Superior temporal gyrus (tissue), 1 donor: Measurements from ENCODE around the gene CSF1.
A peak's percentile ranks its signal among the peaks of the same experiment; 100 is the strongest.
"Not testable (repeated sequence)": the region's sequence is repeated elsewhere in the genome, so short reads cannot be mapped to it uniquely, and the experiment has no call there.

Experiments used
- DNase-seq: peaks from one replicate; pipeline ENCODE4 v3.0.0-alpha.2; 2016; ENCODE audit errors: extremely low spot score

The CSF1 gene

DNA sequence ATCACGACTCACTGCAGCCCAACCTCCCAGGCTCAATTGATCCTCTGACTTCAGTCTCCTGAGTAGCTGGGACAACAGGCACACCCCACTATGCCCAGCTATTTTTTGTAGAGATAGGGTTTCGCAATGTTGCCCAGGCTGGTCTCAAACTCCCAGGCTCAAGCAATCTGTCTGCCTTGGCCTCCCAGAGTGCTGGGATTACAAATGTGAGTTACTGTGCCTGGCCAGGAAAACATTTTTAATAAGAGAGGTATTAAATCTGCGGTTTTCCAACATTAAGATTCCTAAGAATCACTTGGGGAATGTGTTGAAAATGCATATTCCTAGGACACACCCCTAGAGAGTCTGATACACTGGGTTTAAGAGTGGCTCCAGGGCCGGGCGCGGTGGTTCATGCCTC lies 8.7 kb downstream of the CSF1 start:
- DNase-seq, result no peak

DNA sequence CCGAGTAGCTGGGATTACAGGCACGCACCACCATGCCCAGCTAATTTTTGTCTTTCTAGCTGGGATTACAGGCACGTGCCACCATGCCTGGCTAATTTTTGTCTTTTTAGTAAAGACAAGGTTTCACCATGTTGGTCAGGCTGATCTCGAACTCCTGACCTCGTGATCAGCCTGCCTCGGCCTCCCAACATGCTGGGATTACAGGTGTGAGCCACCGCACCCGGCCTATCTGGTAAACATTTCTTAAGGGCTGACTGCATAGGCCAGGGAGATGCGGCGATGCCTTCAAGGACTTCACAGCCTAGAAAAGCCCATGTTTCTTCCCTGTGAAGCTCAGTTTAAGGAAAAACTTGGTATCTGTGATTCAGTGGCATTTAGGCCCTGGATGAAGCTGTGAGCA lies 9.7 kb downstream of the CSF1 start:
- DNase-seq, result not testable (repeated sequence)

DNA sequence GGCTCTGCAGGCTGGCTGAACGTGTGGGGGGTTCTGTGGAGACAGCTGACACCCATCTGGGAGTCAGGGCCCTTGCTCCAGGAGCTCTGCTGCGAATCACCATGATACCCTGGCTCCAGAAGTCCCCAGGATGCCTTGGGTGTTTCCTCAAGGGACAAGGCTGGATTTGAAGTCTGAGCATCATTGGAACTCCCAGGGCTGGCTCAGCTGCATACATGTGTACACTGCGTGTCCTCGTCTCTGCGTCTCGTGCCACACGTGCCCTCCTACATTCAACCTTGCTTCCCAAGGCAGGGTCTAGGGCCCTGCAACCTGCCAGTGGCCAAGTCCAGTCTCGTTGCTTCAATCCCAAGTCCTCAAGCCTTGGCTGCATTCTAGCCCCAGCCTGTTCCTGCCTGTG lies 11.7 kb downstream of the CSF1 start:
- DNase-seq, result no peak

DNA sequence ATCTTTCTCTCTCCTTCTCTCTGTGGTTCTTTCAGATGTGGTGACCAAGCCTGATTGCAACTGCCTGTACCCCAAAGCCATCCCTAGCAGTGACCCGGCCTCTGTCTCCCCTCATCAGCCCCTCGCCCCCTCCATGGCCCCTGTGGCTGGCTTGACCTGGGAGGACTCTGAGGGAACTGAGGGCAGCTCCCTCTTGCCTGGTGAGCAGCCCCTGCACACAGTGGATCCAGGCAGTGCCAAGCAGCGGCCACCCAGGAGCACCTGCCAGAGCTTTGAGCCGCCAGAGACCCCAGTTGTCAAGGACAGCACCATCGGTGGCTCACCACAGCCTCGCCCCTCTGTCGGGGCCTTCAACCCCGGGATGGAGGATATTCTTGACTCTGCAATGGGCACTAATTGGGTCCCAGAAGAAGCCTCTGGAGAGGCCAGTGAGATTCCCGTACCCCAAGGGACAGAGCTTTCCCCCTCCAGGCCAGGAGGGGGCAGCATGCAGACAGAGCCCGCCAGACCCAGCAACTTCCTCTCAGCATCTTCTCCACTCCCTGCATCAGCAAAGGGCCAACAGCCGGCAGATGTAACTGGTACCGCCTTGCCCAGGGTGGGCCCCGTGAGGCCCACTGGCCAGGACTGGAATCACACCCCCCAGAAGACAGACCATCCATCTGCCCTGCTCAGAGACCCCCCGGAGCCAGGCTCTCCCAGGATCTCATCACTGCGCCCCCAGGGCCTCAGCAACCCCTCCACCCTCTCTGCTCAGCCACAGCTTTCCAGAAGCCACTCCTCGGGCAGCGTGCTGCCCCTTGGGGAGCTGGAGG lies 12.7 kb downstream of the CSF1 start:
- DNase-seq, result no peak

DNA sequence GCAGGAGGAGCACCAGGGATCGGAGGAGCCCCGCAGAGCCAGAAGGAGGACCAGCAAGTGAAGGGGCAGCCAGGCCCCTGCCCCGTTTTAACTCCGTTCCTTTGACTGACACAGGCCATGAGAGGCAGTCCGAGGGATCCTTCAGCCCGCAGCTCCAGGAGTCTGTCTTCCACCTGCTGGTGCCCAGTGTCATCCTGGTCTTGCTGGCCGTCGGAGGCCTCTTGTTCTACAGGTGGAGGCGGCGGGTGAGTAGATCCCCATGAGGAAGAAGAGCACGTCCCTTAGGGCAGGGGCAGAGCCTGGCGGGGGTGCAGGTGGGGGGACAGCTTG lies 13.3 kb downstream of the CSF1 start:
- no peak for DNase-seq

DNA sequence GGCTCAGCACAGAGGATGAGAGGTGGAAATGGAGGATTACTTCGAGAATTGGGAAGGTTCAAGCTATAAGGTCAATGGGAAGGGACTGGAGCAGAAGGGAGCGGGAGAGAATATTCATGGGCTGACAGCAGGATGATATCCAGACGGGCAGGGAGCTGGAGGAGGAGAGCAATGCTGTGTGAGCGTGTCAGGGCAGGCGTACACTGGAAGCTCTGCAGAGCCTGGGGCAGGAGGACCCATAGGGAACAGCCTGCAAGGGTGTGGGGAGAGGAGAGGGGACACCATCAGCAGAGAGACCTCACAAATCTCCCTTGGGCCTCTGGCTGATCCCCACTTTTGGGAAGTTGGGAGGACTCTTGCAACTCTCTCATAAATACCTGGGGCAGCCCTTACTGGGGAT lies 13.7 kb downstream of the CSF1 start:
- DNase-seq, result no peak

DNA sequence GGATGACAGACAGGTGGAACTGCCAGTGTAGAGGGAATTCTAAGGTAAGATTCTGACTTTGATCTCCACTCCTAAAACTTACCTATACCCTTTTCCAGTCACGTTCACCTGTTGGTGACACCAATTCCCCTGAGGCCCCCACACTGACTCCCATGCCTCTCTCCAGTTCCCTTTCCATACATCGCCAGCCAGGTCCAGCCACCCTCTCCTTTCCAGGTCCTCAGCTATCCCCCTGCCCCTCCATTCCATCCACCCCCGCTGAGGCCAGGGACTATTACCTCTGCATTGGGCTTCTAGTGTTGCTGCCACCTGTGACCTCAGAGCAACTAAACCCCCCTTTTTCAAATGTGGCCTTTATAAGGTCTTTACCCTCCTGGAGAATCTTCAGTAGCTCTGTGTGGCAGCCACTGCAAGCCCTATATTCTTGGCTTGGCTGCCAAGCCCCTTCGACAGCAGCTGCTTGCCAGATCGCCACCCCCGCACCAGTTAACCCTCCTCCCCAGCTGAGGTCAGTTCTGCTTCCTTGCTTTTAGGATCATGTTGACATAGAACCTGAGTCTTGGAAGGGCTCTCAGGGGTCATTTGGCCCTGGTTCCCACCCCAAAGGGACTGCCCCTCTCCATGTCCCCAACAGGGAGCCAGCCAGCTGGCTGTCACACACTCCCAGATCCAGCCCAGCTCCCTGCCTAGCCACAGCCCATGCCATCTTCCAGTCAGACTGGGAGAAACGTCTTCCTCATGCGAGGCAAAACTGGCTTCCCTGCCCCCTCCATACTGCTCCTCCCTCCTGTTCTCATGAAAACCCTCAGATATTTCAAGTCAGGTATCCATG lies 14.7 kb downstream of the CSF1 start:
- DNase-seq, result no peak

DNA sequence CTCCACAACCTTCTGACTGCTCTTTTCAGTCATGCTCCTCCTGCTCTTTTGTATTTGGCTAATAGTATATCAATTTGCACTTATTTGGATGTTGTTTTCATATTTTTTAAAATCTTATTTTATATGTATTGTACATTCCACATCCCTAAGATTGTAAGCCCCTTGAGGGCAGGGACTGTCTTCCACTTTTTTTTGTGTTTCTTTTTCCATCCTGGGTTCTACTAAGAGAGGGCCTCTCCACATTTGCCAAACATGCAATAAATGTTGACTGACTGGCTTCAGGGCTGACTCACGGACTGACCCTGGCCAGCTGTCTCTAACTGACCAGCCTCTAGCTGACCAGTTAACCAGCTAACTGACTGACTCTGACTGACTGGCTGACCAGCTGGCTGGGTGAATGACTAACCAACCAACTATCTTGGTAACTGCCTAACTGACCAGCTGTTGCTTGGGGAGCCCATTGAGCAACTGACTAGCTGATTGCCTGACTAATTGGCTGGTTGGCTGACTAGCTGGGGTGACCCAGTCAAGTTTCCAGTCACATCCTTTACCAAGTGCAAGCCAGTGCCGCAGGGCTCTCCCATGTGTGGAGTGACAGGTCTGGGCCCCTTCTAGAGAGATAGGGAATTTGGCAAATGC lies 16.1 kb downstream of the CSF1 start:
- no peak for DNase-seq

DNA sequence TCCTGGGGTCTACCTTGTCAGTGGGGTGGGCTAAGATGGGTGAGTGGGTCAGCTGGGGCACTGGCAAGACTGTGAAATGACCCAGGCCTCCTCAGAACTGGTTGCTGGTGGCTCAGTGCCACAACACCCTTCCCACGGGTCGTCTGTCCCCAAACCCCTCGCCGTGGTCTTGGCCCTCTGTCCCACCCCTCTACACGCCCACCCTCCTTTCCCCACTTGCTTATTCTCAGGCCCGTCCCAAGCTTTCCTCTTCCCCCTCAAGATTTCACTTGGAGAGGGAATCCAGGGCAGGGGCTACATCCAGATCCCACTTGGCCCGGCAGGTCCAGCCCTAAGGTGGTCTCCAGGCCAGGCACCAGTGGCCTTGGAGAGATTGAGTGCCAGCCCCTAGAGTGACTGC lies 16.7 kb downstream of the CSF1 start:
- no peak for DNase-seq

DNA sequence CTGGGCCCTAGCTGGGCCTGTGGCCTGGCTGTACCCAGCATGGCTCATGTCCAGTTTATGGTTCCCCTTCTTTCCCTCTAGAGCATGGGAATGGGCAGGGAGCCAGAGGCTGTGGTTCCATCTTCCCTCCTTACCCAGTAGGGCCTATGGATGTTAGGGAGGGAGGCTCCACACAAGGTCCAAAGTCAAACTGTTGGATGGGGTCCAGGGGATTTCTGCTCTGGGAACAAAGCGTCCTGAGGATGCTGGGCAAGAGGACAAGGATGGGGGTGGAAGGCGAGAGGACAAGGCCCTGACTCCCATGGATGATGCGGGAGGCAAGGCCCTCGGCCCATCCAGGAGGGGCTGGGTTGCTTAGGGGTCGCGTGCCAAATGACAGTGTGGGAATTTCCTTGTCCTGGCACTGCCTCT lies 17.3 kb downstream of the CSF1 start:
- DNase-seq, result peak; percentile 49

DNA sequence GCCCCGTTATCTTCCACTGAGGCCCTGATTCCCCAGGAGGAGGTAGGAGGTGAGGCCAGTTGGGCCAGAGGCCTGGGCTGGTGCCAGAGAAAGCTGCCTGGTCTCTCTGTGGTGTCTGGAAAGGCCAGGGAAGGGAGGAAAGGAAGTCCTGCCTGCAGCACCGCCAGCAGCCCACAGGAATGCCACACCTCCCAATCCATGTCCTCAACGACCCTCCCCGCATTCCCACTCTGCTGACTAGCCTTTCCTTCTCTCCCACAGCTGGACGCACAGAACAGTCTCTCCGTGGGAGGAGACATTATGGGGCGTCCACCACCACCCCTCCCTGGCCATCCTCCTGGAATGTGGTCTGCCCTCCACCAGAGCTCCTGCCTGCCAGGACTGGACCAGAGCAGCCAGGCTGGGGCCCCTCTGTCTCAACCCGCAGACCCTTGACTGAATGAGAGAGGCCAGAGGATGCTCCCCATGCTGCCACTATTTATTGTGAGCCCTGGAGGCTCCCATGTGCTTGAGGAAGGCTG lies 18.0 kb downstream of the CSF1 start:
- no peak for DNase-seq

DNA sequence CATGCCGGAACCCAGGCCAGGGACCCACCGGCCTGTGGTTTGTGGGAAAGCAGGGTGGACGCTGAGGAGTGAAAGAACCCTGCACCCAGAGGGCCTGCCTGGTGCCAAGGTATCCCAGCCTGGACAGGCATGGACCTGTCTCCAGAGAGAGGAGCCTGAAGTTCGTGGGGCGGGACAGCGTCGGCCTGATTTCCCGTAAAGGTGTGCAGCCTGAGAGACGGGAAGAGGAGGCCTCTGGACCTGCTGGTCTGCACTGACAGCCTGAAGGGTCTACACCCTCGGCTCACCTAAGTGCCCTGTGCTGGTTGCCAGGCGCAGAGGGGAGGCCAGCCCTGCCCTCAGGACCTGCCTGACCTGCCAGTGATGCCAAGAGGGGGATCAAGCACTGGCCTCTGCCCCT lies 18.5 kb downstream of the CSF1 start:
- no peak for DNase-seq

DNA sequence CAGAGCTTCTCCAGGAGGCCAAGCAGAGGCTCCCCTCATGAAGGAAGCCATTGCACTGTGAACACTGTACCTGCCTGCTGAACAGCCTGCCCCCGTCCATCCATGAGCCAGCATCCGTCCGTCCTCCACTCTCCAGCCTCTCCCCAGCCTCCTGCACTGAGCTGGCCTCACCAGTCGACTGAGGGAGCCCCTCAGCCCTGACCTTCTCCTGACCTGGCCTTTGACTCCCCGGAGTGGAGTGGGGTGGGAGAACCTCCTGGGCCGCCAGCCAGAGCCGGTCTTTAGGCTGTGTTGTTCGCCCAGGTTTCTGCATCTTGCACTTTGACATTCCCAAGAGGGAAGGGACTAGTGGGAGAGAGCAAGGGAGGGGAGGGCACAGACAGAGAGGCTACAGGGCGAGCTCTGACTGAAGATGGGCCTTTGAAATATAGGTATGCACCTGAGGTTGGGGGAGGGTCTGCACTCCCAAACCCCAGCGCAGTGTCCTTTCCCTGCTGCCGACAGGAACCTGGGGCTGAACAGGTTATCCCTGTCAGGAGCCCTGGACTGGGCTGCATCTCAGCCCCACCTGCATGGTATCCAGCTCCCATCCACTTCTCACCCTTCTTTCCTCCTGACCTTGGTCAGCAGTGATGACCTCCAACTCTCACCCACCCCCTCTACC lies 19.1 kb downstream of the CSF1 start:
- no peak for DNase-seq

DNA sequence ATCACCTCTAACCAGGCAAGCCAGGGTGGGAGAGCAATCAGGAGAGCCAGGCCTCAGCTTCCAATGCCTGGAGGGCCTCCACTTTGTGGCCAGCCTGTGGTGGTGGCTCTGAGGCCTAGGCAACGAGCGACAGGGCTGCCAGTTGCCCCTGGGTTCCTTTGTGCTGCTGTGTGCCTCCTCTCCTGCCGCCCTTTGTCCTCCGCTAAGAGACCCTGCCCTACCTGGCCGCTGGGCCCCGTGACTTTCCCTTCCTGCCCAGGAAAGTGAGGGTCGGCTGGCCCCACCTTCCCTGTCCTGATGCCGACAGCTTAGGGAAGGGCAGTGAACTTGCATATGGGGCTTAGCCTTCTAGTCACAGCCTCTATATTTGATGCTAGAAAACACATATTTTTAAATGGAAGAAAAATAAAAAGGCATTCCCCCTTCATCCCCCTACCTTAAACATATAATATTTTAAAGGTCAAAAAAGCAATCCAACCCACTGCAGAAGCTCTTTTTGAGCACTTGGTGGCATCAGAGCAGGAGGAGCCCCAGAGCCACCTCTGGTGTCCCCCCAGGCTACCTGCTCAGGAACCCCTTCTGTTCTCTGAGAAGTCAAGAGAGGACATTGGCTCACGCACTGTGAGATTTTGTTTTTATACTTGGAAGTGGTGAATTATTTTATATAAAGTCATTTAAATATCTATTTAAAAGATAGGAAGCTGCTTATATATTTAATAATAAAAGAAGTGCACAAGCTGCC lies 19.8 kb downstream of the CSF1 start:
- no peak for DNase-seq

DNA sequence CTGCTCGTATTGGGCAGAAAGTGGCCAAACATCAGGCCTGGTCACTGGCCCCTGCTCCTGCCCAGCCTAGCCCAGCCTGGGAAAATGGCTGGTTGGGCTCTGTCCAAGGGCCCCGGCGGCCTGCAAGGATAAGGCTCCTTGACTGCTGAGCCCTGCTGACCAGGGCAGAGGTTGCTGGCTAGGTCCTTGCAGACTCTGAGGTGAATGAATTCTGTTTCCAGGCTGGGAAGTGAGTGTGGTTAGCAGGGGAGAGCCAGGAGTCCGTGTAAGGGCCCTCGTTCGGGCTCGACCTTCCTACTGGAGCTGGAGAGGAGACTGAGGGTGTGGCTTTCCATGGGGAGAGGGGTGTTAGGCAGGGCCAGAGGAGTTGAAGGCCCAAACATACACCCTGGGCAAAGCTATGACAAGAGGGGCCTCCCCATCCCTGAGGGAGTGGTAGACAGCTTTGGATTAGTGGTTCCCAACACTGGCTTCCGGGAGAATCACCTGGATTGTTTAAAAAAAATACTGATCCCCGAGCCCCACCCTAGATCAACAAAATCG lies 20.6 kb downstream of the CSF1 start:
- DNase-seq, result no peak

DNA sequence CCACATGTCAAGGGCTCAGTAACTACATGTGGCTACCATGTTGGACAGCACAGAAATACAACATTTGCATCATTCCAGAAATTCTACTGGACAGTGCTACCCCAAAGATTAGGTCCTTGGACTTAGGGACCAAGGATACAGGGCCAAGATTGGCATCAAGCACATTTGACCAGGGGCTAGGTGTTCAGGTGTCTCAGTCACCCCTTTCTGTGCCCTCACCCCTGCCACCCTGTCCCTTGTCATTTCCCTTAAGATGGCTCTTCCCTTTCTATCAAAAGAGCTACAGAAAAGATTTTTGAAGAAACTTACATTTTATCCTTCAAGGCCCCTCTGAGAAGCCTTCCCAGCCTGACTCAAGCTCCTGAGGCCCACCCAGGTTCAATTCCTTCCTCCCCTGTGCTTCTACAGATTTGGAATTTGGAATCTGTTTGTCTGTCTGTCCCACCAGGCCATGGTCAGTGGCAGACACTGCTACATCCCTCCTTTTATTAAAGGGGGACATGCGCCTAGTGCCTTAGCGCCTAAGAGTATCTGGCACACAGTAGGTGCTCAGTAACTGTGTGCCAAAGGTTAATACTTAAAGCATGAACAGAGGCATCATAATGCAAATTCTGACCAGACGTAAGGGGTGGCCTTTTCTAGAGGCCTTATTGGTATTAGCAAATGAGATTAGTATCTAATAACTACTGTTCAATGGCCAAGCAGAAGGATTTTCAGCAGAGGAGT lies 21.4 kb downstream of the CSF1 start:
- no peak for DNase-seq

DNA sequence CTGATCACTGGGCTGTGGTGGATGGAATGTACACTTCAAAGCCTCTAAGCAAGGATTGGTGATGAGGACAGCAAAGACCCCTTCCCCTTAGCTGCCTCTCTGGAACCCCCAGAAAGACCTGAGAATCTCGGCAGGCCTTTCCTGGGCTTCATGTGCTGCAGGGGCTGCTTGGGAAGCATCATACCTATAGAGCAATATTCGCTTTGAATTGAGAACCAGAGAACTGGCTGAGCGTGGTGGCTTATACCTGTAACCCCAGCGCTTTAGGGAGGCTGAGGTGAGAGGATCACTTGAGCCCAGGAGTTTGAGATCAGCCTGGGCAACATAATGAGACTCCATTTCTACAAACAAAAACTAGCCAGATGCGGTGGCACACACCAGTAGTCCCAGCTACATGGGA lies 22.0 kb downstream of the CSF1 start:
- no peak for DNase-seq

DNA sequence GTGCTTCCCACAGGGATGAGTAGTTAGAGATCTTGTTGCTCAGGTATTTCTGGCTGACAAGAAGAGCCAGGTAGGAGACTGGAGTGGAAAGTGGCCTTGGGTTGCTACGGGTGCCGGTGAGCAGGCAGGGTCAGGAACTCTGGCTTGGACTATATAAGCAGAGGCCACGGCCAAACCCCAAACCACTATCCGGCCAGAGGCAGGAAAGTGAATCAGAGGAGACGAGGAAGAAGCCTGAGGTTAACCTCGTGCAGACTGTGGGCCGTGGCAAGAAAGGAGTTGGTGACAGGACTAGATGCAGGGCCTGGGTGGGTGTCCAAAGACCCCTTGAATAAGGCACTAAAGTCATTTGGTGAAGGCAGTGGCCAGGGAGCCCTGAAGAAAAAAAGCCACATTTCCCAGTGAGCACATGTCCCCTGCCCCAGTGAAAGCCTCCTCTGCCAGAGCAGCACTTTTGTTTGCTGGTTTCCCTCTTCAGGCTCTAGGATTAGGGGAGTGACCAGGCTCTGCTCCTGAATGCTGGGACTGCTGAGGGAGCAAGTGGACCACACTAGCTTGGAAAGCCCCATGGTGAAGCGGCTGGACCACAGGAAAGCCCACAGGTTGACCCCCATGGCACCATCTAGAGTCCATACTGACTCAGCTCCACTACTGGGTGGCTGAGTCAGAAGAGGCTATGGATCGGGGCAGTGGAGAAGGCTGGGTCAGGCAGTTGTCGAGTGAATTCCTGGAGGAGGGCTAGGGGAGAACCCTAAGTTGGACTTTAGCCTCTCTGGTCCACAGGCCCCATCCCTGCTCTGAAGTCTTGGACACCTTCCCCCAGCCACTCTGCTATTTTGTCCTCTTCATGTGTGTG lies 23.4 kb downstream of the CSF1 start:
- no peak for DNase-seq

DNA sequence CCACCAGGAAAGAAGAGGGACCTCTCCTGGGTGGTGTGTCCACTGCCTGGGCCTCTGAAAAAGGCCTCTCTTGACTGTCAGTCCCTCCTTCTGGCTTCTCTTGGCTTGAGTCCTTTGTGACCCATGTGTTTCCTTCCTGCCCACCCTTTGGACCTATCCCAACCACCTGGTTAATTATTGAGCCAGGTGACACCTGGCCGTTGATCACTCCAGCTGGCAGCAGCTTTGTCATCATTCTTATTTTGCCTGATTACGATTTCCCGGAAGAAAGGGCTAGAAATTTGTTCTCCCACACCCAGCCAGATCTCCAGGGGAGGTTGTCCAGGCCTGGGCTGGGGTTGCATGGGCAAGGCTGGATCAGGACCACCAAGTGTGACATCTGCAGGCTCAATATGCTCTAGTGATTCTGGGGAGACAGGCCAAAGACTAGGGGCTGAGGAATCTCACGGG lies 24.8 kb downstream of the CSF1 start:
- no peak for DNase-seq
